Ishikawa (cell line): ENCODE measurements around the gene HSH2D.

Source experiments
- CEBPB ChIP-seq: IDR thresholded peaks from 2 replicates; pipeline ENCODE4 v1.6.1; 2012
- CREB1 ChIP-seq: IDR thresholded peaks from 2 replicates; pipeline ENCODE4 v1.6.1; 2012; ENCODE audit warnings: low read depth
- EGR1 ChIP-seq: IDR thresholded peaks from 2 replicates; pipeline ENCODE4 v1.6.1; 2012
- EP300 ChIP-seq: IDR thresholded peaks from 2 replicates; pipeline ENCODE4 v1.6.1; 2012; ENCODE audit warnings: borderline replicate concordance
- FOXM1 ChIP-seq: IDR thresholded peaks from 2 replicates; pipeline ENCODE4 v1.6.1; 2012; ENCODE audit warnings: low read depth, borderline replicate concordance
- NFIC ChIP-seq: IDR thresholded peaks from 2 replicates; pipeline ENCODE4 v1.6.1; 2012
- RAD21 ChIP-seq: IDR thresholded peaks from 2 replicates; pipeline ENCODE4 v1.6.1; 2012; ENCODE audit warnings: low read depth
- TAF1 ChIP-seq: IDR thresholded peaks from 2 replicates; pipeline ENCODE4 v1.6.1; 2012; ENCODE audit warnings: low read depth, mild to moderate bottlenecking
- TCF12 ChIP-seq: IDR thresholded peaks from 2 replicates; pipeline ENCODE4 v1.6.1; 2012; ENCODE audit warnings: low read depth
- TEAD4 ChIP-seq: IDR thresholded peaks from 2 replicates; pipeline ENCODE4 v1.6.1; 2012
- YY1 ChIP-seq: IDR thresholded peaks from 2 replicates; pipeline ENCODE4 v1.6.1; 2012; ENCODE audit warnings: low read depth
- ZBTB7A ChIP-seq: IDR thresholded peaks from 2 replicates; pipeline ENCODE4 v1.6.1; 2012; ENCODE audit warnings: low read depth
- TF ChIP-seq, protein P1 (sequence below): IDR thresholded peaks from 2 replicates; pipeline ENCODE4 v1.6.1; 2012; ENCODE audit warnings: low read depth, mild to moderate bottlenecking
- TF ChIP-seq, protein P2 (sequence below): IDR thresholded peaks from 2 replicates; pipeline ENCODE4 v1.6.1; 2012
- TF ChIP-seq, protein P3 (sequence below): IDR thresholded peaks from 2 replicates; pipeline ENCODE4 v1.6.1; 2012

The HSH2D gene

DNA sequence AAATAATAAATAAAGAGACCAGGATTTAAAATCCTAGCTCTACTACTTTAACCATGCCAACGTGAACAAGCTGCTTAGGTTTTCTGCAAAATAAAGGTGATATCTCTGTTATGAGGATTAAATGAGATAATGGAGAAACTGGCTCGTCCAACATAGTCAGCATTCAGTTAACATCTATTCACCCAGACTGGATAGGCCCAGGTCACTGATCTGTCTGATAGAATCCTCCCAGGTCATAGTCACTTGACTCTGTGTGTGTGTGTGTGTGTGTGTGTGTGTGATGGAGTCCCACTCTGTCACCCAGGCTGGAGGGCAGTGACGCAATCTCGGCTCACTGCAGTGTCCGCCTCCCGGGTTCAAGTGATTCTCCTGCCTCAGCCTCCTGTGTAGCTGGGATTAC lies 44.7 kb upstream of the HSH2D start:
- TF ChIP-seq TCF12, result no peak
- TF ChIP-seq NFIC, result no peak
- TF ChIP-seq CREB1, result no peak
- TF ChIP-seq EP300, result no peak
- TF ChIP-seq FOXM1, result no peak
- no peak for TF ChIP-seq ZBTB7A
- no peak for TF ChIP-seq YY1
- TF ChIP-seq, protein P1, sequence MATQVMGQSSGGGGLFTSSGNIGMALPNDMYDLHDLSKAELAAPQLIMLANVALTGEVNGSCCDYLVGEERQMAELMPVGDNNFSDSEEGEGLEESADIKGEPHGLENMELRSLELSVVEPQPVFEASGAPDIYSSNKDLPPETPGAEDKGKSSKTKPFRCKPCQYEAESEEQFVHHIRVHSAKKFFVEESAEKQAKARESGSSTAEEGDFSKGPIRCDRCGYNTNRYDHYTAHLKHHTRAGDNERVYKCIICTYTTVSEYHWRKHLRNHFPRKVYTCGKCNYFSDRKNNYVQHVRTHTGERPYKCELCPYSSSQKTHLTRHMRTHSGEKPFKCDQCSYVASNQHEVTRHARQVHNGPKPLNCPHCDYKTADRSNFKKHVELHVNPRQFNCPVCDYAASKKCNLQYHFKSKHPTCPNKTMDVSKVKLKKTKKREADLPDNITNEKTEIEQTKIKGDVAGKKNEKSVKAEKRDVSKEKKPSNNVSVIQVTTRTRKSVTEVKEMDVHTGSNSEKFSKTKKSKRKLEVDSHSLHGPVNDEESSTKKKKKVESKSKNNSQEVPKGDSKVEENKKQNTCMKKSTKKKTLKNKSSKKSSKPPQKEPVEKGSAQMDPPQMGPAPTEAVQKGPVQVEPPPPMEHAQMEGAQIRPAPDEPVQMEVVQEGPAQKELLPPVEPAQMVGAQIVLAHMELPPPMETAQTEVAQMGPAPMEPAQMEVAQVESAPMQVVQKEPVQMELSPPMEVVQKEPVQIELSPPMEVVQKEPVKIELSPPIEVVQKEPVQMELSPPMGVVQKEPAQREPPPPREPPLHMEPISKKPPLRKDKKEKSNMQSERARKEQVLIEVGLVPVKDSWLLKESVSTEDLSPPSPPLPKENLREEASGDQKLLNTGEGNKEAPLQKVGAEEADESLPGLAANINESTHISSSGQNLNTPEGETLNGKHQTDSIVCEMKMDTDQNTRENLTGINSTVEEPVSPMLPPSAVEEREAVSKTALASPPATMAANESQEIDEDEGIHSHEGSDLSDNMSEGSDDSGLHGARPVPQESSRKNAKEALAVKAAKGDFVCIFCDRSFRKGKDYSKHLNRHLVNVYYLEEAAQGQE, result no peak
- TF ChIP-seq, protein P2, sequence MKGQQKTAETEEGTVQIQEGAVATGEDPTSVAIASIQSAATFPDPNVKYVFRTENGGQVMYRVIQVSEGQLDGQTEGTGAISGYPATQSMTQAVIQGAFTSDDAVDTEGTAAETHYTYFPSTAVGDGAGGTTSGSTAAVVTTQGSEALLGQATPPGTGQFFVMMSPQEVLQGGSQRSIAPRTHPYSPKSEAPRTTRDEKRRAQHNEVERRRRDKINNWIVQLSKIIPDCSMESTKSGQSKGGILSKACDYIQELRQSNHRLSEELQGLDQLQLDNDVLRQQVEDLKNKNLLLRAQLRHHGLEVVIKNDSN, result no peak
- TF ChIP-seq, protein P3, sequence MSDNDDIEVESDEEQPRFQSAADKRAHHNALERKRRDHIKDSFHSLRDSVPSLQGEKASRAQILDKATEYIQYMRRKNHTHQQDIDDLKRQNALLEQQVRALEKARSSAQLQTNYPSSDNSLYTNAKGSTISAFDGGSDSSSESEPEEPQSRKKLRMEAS, result no peak
- no peak for TF ChIP-seq TEAD4
- no peak for TF ChIP-seq EGR1
- no peak for TF ChIP-seq RAD21
- no peak for TF ChIP-seq CEBPB

DNA sequence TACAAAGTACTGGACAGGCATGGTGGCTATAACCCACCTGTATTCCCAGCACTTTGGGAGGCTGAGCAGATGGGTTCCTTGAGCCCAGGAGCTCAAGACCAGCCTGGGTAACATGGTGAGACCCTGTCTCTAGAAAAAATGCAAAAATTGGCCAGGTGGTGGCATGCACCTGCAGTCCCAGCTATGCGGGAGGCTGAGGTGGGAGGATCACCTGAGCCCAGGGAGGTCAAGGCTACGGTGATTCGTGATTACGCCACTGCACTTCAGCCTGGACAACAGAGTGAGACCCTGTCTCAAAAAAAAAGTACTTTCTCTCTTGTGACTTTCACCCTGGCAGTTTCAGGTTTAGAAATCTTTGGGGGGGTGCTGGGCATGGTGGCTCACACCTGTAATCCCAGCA lies 43.0 kb upstream of the HSH2D start:
- TF ChIP-seq, protein P3, result no peak
- no peak for TF ChIP-seq CREB1
- no peak for TF ChIP-seq ZBTB7A
- TF ChIP-seq EP300, result no peak
- no peak for TF ChIP-seq EGR1
- no peak for TF ChIP-seq NFIC
- no peak for TF ChIP-seq CEBPB
- TF ChIP-seq, protein P2, result no peak
- no peak for TF ChIP-seq TEAD4

DNA sequence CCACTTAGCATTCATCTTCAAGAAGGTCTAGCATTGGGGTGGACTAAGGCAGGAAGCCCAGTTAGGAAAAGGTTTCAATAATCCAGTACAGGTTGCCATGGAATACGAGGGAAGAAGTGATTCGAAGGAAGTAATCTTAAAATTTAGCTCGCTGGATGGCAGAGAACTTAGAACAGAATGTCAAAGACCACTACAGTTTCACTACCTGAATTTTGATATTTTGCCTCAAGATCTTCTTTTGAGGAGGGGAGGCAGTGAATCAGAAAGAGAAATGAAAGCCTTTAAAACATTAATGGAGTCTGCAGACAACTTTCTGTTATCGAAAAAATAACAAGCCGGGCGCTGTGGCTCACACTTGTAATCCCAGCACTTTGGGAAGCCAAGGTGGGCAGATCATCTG lies 38.8 kb upstream of the HSH2D start:
- TF ChIP-seq YY1 (no peak), EGR1 (no peak), EP300 (no peak), CEBPB (no peak), CREB1 (no peak)
- TF ChIP-seq, protein P3, result no peak

DNA sequence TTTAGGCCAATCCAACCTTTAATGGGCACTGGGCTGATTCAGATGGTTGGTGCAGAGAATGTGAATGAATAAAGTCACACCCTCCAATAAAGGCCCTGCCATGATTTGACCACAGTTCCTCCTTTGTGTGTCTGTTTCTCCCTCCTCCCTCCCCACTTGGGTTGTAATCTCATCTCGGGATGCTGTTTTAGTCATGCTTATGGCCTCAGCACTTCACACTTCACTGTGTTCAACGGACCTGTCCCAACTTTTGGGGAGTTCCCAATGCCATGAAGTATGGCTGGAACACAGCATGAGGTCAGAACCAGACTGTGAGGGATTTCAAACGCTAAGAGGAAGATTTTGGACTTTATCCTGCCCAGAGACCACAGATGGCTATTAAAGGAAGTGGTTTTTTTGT lies 37.4 kb upstream of the HSH2D start:
- TF ChIP-seq CREB1, result no peak
- TF ChIP-seq YY1, result no peak
- TF ChIP-seq EGR1, result no peak
- TF ChIP-seq TEAD4, result 0 out of 2 replicates have a peak, but pooled peaks have one; percentile 43
- no peak for TF ChIP-seq NFIC
- TF ChIP-seq, protein P3, result peak; percentile 61; the same call in 1 of the 2 replicates
- no peak for TF ChIP-seq RAD21
- TF ChIP-seq CEBPB, result no peak
- no peak for TF ChIP-seq TAF1
- TF ChIP-seq TCF12, result peak; percentile 35; the same call in 1 of the 2 replicates
- no peak; the same call in 1 of the 2 replicates for TF ChIP-seq FOXM1
- TF ChIP-seq EP300, result peak; percentile 48; the same call in 1 of the 2 replicates
- TF ChIP-seq, protein P1, result no peak
- no peak for TF ChIP-seq ZBTB7A
- TF ChIP-seq, protein P2, result no peak

DNA sequence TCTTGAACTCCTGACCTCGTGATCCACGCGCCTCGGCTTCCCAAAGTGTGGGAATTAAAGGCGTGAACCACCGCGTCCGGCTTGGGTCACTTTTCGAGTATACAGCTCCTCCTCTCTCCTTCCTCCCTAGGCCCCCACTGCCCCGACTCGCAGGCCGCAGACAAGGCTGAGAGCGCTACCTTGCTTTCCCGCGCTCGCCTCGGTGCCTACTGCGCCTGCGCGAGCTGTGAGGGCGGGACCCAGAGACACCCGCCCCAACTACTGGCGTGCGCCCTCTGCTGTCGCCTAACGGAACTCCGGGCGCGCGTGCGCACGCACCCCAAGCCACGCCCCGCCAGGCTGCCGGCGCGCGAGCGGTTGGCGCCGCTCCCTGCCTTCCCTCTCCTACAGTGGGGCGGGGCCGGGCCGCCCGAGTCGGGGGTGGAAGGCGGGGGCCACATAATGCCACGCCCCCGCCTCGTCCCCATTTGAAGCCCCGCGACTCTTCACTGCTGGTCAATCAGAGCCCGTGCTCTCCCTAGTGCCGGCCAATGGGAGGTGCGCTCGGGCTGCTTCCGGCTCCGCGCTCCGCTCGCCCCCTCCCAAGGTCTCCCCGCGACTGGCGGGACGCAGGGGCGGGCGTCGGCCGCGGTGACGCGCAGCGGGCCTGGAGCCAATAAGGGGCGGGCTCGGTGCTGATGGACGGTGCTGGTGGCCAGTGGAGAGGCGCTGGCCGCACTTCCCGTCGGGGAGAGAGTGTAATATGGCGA lies 32.2 kb upstream of the HSH2D start, which contains the start of gene RAB8A:
Gene RAB8A, plus strand, starts transcription at position 730 of the 749 bp plus-strand sequence. Its CDS starts 13 bp downstream, at position 743.
- TF ChIP-seq EGR1 (peak; percentile 77), TEAD4 (no peak), FOXM1 (peak; percentile 40; the same call in 1 of the 2 replicates), CREB1 (peak; percentile 76), TCF12 (peak; percentile 31; the same call in 1 of the 2 replicates), EP300 (no peak), TAF1 (no peak; the same call in 1 of the 2 replicates), YY1 (peak; percentile 91), CEBPB (no peak), RAD21 (peak; percentile 68), NFIC (peak; percentile 95), ZBTB7A (no peak)
- TF ChIP-seq, protein P2, result 0 out of 2 replicates have a peak, but pooled peaks have one; percentile 2
- TF ChIP-seq, protein P1, result no peak
- TF ChIP-seq, protein P3, result peak; percentile 96
